Measurements from ENCODE around the gene PLPP6. TPM values are rescaled to one million over a fixed set of nuclear protein-coding genes. Genes with fewer than 3 reads are reported as not detected.

Gene PLPP6
- total and polyA plus RNA-seq, 2 donors (not counting 3 experiments of a cell fraction or from before 2014, with no cell fraction given) = 6.3 to 6.4 TPM

GRCh38 chr9:4671737-4672136 lies 9.6 kb downstream of the PLPP6 start:
- H3K27me3 ChIP-seq (ENCODE audit: control insufficient read depth in 2 of 2, insufficient read depth in 2 of 2, low read length in 2 of 2) = peaks cover 0 to 4% of the 10 kb centered on the region in 2 experiments
- H3K4me3 ChIP-seq (replicated peaks in 1 of 3; ENCODE audit: insufficient read depth in 1 of 3, low read depth in 1 of 3, low read length in 3 of 3) = no peak overlapping the region
- no peaks in the 10 kb centered on the region for H3K36me3 ChIP-seq (ENCODE audit: control insufficient read depth in 2 of 2, extremely low read depth in 1 of 2, insufficient read depth in 2 of 2, low read length in 2 of 2)
- TF ChIP-seq GATA2 (IDR thresholded peaks at IDR 0.05; ENCODE audit: insufficient read depth, insufficient read length, low read depth, low read length) (no peak), MAX (IDR thresholded peaks at IDR 0.05; ENCODE audit: insufficient read depth, insufficient read length) (no peak), MYC (IDR thresholded peaks at IDR 0.05; ENCODE audit: low read depth, low read length) (no peak), JUN (IDR thresholded peaks at IDR 0.05; ENCODE audit: borderline replicate concordance, insufficient read depth, insufficient read length, low read depth) (no peak), POLR2AphosphoS5 (IDR thresholded peaks at IDR 0.05; ENCODE audit: insufficient read depth, low read depth, low read length) (no peak), FOS (IDR thresholded peaks at IDR 0.05; ENCODE audit: borderline replicate concordance, insufficient read depth, low read length) (no peak), EZH2 (IDR thresholded peaks at IDR 0.05; ENCODE audit: borderline replicate concordance, low read depth, low read length, severe bottlenecking) (no peak), POLR2A (IDR thresholded peaks at IDR 0.05; ENCODE audit: low read depth, low read length) (no peak)
- TF ChIP-seq, protein P1, sequence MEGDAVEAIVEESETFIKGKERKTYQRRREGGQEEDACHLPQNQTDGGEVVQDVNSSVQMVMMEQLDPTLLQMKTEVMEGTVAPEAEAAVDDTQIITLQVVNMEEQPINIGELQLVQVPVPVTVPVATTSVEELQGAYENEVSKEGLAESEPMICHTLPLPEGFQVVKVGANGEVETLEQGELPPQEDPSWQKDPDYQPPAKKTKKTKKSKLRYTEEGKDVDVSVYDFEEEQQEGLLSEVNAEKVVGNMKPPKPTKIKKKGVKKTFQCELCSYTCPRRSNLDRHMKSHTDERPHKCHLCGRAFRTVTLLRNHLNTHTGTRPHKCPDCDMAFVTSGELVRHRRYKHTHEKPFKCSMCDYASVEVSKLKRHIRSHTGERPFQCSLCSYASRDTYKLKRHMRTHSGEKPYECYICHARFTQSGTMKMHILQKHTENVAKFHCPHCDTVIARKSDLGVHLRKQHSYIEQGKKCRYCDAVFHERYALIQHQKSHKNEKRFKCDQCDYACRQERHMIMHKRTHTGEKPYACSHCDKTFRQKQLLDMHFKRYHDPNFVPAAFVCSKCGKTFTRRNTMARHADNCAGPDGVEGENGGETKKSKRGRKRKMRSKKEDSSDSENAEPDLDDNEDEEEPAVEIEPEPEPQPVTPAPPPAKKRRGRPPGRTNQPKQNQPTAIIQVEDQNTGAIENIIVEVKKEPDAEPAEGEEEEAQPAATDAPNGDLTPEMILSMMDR (IDR thresholded peaks at IDR 0.05; ENCODE audit: extremely low read depth in 1 of 2, insufficient read depth in 1 of 2, low read depth in 1 of 2, low read length in 2 of 2) = no peak
- no peak overlapping the region for H3K27ac ChIP-seq (ENCODE audit: insufficient read depth, low read depth, low read length)
- ChIA-PET POLR2A (no interaction called here), CTCF (interaction anchor here (1.6 kb wide), 1 partner anchor 9 kb away, joined by 3 read pairs; no protein-coding TSS in a partner anchor)
- no TSS peak for BruUV-seq (replicated peaks)
- no peaks in the 10 kb centered on the region for H3K9me3 ChIP-seq (replicated peaks; ENCODE audit: control insufficient read depth, insufficient read depth, low read length)
- DNase-seq (ENCODE audit: low read depth, low spot score) = no peak
- intact Hi-C loops (cut with micrococcal nuclease) = loop anchor here (10.0 kb wide), 1 partner anchor 1147 kb away; the partner anchor contains the start of gene RFX3
- H3K9me1 ChIP-seq (replicated peaks; ENCODE audit: control insufficient read depth, extremely low read depth, insufficient read depth, low read length) = no peaks in the 10 kb centered on the region
- no peak overlapping the region for H3K9ac ChIP-seq (replicated peaks; ENCODE audit: extremely low read depth, insufficient read depth, low read length)
- H3K4me2 ChIP-seq (ENCODE audit: insufficient read depth, low read length) = no peak overlapping the region
- no peaks in the 10 kb centered on the region for H3K79me2 ChIP-seq (ENCODE audit: control insufficient read depth, insufficient read depth, low read length)
- dilution Hi-C loops (cut with MboI; ENCODE audit: extremely low pct_ligation_motif_present, low sequenced_read_pairs) = no loop called here
- H2AFZ ChIP-seq (ENCODE audit: low read depth, low read length) = no peak overlapping the region
- FAIRE-seq = no peak
- no peaks in the 10 kb centered on the region for H4K20me1 ChIP-seq (replicated peaks; ENCODE audit: control insufficient read depth, extremely low read depth, insufficient read depth, low read length)
- no peaks in the 10 kb centered on the region for H3K4me1 ChIP-seq (ENCODE audit: control insufficient read depth, extremely low read depth, insufficient read depth, low read length)
